Testis (tissue), 3 donors: ENCODE results near the gene SMAD7. TPM values are rescaled to one million over a fixed set of nuclear protein-coding genes. Genes with fewer than 3 reads are reported as not detected.

Source experiments
- DNase-seq: peaks from one replicate; pipeline ENCODE4 v3.0.0-alpha.2; 2019
- H3K27ac ChIP-seq, 2 donors: fragments of 200-600 bp; sonication (generic); one replicate each; pipeline ENCODE4 v1.5.1; 2019
- H3K27me3 ChIP-seq: fragments of 200-600 bp; sonication (generic); one replicate; pipeline ENCODE4 v1.5.1; 2019
- H3K36me3 ChIP-seq: fragments of 200-600 bp; sonication (generic); one replicate; pipeline ENCODE4 v1.5.1; 2017; ENCODE audit warnings: low read depth; ENCODE audit errors: missing control alignments
- H3K4me1 ChIP-seq: fragments of 200-600 bp; sonication (generic); one replicate; pipeline ENCODE4 v1.5.1; 2019
- H3K4me3 ChIP-seq, 2 donors: fragments of 200-600 bp; sonication (generic); one replicate each; pipeline ENCODE4 v1.5.1; 2017 to 2019
- H3K9me3 ChIP-seq: fragments of 200-600 bp; sonication (generic); one replicate; pipeline ENCODE4 v1.5.1; 2017
- CTCF ChIP-seq, 3 experiments: fragments of 450-650 bp in 2 of 3; fragments of 200-600 bp in 1 of 3; sonication (generic) in 1 of 3; IDR thresholded peaks; one replicate each; pipeline ENCODE4 v1.5.1; 2016 to 2019; ENCODE audit warnings: antibody characterized with exemption in 3 of 3, mild to moderate bottlenecking in 2 of 3, moderate library complexity in 1 of 3
- POLR2A ChIP-seq: fragments of 450-650 bp; IDR thresholded peaks from one replicate; pipeline ENCODE4 v1.6.1; 2017; ENCODE audit warnings: antibody characterized with exemption, mild to moderate bottlenecking, moderate library complexity
- WGBS, 2 donors: methylation state at CpG; one replicate each; pipeline ENCODE4 v1.1.5; 2018; 5-methylcytosine and 5-hydroxymethylcytosine counted together
- intact Hi-C: fragments of 100-400 bp; cut with DNase I; formaldehyde crosslinking; loops from one replicate; pipeline ENCODE4 v1.15.1; 2023; ENCODE audit warnings: low total_unique reads
- polyA plus RNA-seq: library from polyadenylated mRNA; stranded (reverse); fragments of 350-450 nt; fragmentation: Illumina TruSeq; extraction: RNeasy Lipid Tissue Mini Kit (QIAGEN cat#74804); gene quantifications from one replicate; pipeline ENCODE4 v1.2.3, GENCODE V29; 2014; ENCODE audit warnings: low read depth, low replicate concordance; ENCODE audit not compliant: insufficient read depth
- total RNA-seq, 2 donors: library from RNA; depleted of rRNA; stranded (reverse); fragments of >200 nt; gene quantifications; one replicate each; pipeline ENCODE4 v1.2.3, GENCODE V29; 2016

Gene SMAD7
- total and polyA plus RNA-seq, 3 donors from 2014 or later = 7.5 to 14.6 (median 9.8) TPM

GRCh38 chr18:48966523-48966922 is 15.8 kb upstream of the SMAD7 start:
- WGBS, 2 donors = 88 to 93% methylated on average over 1 of the region's 1 CpG
- no peak for DNase-seq
- no peak overlapping the region for H3K4me3 ChIP-seq
- no peaks in the 10 kb centered on the region for H3K9me3 ChIP-seq
- H3K4me1 ChIP-seq = no peaks in the 10 kb centered on the region
- H3K36me3 ChIP-seq = no peaks in the 10 kb centered on the region
- intact Hi-C loops = no loop called here
- no peak for TF ChIP-seq POLR2A
- TF ChIP-seq CTCF (IDR thresholded peaks at IDR 0.05) = no peak
- no peaks in the 10 kb centered on the region for H3K27me3 ChIP-seq
- no peak overlapping the region for H3K27ac ChIP-seq

- H3K4me3 ChIP-seq = no peak overlapping the region
- WGBS, 2 donors = 83 to 86% methylated on average over 9 to 10 of the region's 10 CpGs
- no peak for DNase-seq
- intact Hi-C loops = no loop called here
- H3K4me1 ChIP-seq = no peaks in the 10 kb centered on the region
- no peaks in the 10 kb centered on the region for H3K36me3 ChIP-seq
- H3K9me3 ChIP-seq = no peaks in the 10 kb centered on the region
- no peak for TF ChIP-seq CTCF (IDR thresholded peaks at IDR 0.05)
- TF ChIP-seq POLR2A = no peak
- H3K27ac ChIP-seq = no peak overlapping the region
- no peaks in the 10 kb centered on the region for H3K27me3 ChIP-seq
These were observed 13.1 kb upstream of the SMAD7 start for GRCh38 chr18:48963586-48964470.

- no peak for DNase-seq
- intact Hi-C loops = no loop called here
- no peaks in the 10 kb centered on the region for H3K4me1 ChIP-seq
- TF ChIP-seq POLR2A (no peak), CTCF (IDR thresholded peaks at IDR 0.05) (no peak)
- no peak overlapping the region for H3K27ac ChIP-seq
- H3K27me3 ChIP-seq = no peaks in the 10 kb centered on the region
- H3K4me3 ChIP-seq = no peak overlapping the region
- no peaks in the 10 kb centered on the region for H3K9me3 ChIP-seq
- 92 to 95% methylated on average over 3 of the region's 3 CpGs for WGBS, 2 donors
- no peaks in the 10 kb centered on the region for H3K36me3 ChIP-seq
These were observed 12.3 kb upstream of the SMAD7 start for GRCh38 chr18:48962994-48963561.

- no peak for DNase-seq
- no peak for TF ChIP-seq POLR2A
- no peak for TF ChIP-seq CTCF (IDR thresholded peaks at IDR 0.05)
- H3K9me3 ChIP-seq = no peaks in the 10 kb centered on the region
- 92 to 93% methylated on average over 13 of the region's 13 CpGs for WGBS, 2 donors
- H3K4me1 ChIP-seq = no peaks in the 10 kb centered on the region
- H3K27me3 ChIP-seq = no peaks in the 10 kb centered on the region
- no peaks in the 10 kb centered on the region for H3K36me3 ChIP-seq
- no peak overlapping the region for H3K27ac ChIP-seq
- H3K4me3 ChIP-seq = no peak overlapping the region
- intact Hi-C loops = no loop called here
These were observed 11.7 kb upstream of the SMAD7 start for GRCh38 chr18:48962252-48962993.
